IMR-90 (cell line): ENCODE measurements around the gene ADGRF3.

Experiments
- CEBPB ChIP-seq: IDR thresholded peaks from 2 replicates; pipeline ENCODE4 v1.6.1; 2012; ENCODE audit warnings: low read depth, low read length, improper control_type of control experiment
- NFE2L2 ChIP-seq: fragments of 150-350 bp; IDR thresholded peaks from 2 replicates; pipeline ENCODE4 v1.6.1; 2016; ENCODE audit warnings: low read depth, mild to moderate bottlenecking, low read length

DNA sequence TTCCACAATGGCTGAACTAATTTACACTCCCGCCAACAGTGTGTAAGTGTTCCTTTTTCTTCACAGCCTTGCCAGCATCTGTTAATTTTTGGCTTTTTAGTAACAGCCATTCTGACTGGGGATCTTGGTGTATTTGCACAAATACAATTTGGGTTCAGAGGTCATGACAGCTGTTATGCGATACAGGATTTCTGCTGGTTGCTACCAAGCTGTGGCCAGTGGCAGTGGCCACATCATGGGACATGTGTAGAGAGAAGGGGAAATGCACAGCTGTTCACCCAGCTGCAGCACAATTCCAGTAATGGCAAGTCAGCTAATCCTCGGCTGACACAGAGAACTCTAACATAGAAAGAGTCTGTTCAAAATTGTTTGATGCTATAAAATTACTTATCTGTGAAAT, 21.7 kb downstream of the ADGRF3 start:
- TF ChIP-seq NFE2L2 (no peak), CEBPB (no peak)
